Liver (tissue), 9 donors: ENCODE measurements around the gene HSPG2. TPM values are rescaled to one million over a fixed set of nuclear protein-coding genes. Genes with fewer than 3 reads are reported as not detected.

Experiments
- DNase-seq: peaks from one replicate; pipeline ENCODE4 v3.0.0-alpha.2; 2017; ENCODE audit warnings: low spot score
- H3K27ac ChIP-seq, 2 donors: one replicate each; pipeline ENCODE4 v1.7.0; 2013; ENCODE audit warnings: inconsistent platforms in 2 of 2, low read length in 2 of 2, control low read depth in 1 of 2, low read depth in 1 of 2, mild to moderate bottlenecking in 1 of 2
- H3K27me3 ChIP-seq, 4 donors: one replicate each; pipeline versions ENCODE4 v1.6.1 to v1.7.0; 2013; ENCODE audit warnings: low read length in 3 of 4, inconsistent platforms in 1 of 4, mild to moderate bottlenecking in 1 of 4, moderate library complexity in 1 of 4; ENCODE audit not compliant: control insufficient read depth in 4 of 4, insufficient read depth in 4 of 4
- H3K36me3 ChIP-seq, 4 donors: one replicate each; pipeline versions ENCODE4 v1.6.1 to v1.7.0; 2013; ENCODE audit warnings: low read length in 3 of 4, mild to moderate bottlenecking in 3 of 4, low read depth in 1 of 4, moderate library complexity in 1 of 4; ENCODE audit not compliant: control insufficient read depth in 4 of 4, insufficient read depth in 3 of 4
- H3K4me1 ChIP-seq, 4 donors: one replicate each; pipeline versions ENCODE4 v1.6.1 to v1.7.0; 2013; ENCODE audit warnings: low read length in 3 of 4, mild to moderate bottlenecking in 3 of 4, moderate library complexity in 1 of 4; ENCODE audit not compliant: control insufficient read depth in 4 of 4, insufficient read depth in 4 of 4
- H3K4me3 ChIP-seq, 3 donors: one replicate each; pipeline versions ENCODE4 v1.6.1 to v1.7.0; 2013; ENCODE audit warnings: low read length in 3 of 3, control low read depth in 1 of 3, low read depth in 1 of 3, mild to moderate bottlenecking in 1 of 3
- H3K9ac ChIP-seq, 2 donors: one replicate each; pipeline ENCODE4 v1.7.0; 2013; ENCODE audit warnings: low read length in 2 of 2, mild to moderate bottlenecking in 2 of 2, moderate library complexity in 2 of 2, control low read depth in 1 of 2, low read depth in 1 of 2
- H3K9me3 ChIP-seq, 4 donors: one replicate each; pipeline versions ENCODE4 v1.6.1 to v1.7.0; 2013; ENCODE audit warnings: low read length in 3 of 4; ENCODE audit not compliant: control insufficient read depth in 4 of 4
- HNF4G ChIP-seq: IDR thresholded peaks from 2 replicates; pipeline ENCODE4 v1.6.1; 2016; ENCODE audit warnings: antibody characterized with exemption
- JUND ChIP-seq, 2 donors: IDR thresholded peaks; 2 replicates each; pipeline ENCODE4 v1.6.1; 2016; ENCODE audit warnings: antibody characterized with exemption in 2 of 2
- RAD21 ChIP-seq, 2 donors: IDR thresholded peaks; 2 replicates each; pipeline ENCODE4 v1.6.1; 2016; ENCODE audit warnings: antibody characterized with exemption in 2 of 2, mild to moderate bottlenecking in 2 of 2
- WGBS: extraction: QIAGEN DNeasy Blood & Tissue Kit; methylation state at CpG from one replicate; pipeline ENCODE4 v1.1.7; 2013; 5-methylcytosine and 5-hydroxymethylcytosine counted together
- polyA plus RNA-seq, 2 donors: library from polyadenylated mRNA; stranded (reverse) in 1 of 2; unstranded in 1 of 2; fragments of 200-250 nt in 1 of 2; fragments of >200 nt in 1 of 2; fragmentation: Nextera tagmentation in 1 of 2; extraction: Ambion mirVana in 1 of 2; gene quantifications; one replicate each; pipeline versions ENCODE4 v1.2.1 to v1.2.3, GENCODE V29; 2013 to 2015
- total RNA-seq, 2 donors: library from RNA; depleted of rRNA; stranded (reverse); fragments of >200 nt; gene quantifications; one replicate each; pipeline ENCODE4 v1.2.3, GENCODE V29; 2014
- TF ChIP-seq, protein P1 (sequence below): IDR thresholded peaks from 2 replicates; pipeline ENCODE4 v1.6.1; 2016; ENCODE audit warnings: antibody characterized with exemption
- TF ChIP-seq, protein P2 (sequence below): fragments of 150-350 bp; IDR thresholded peaks from 2 replicates; pipeline ENCODE4 v1.5.1; 2017; ENCODE audit warnings: improper control_type of control experiment, low read depth, low read length; ENCODE audit not compliant: missing input control
- TF ChIP-seq, protein P3 (sequence below): IDR thresholded peaks from 2 replicates; pipeline ENCODE4 v1.6.1; 2016; ENCODE audit warnings: antibody characterized with exemption, mild to moderate bottlenecking
- donor health status: healthy.
- donor health status: healthy.
- donor health status: healthy.
- donor health status: healthy.
- donor health status: healthy.

The HSPG2 gene
- total and polyA plus RNA-seq, 4 donors: 5.6 to 43.9 (median 23.9) TPM

- H3K9me3 ChIP-seq: no peaks in the 10 kb centered on the region
- H3K9ac ChIP-seq: no peak overlapping the region
- TF ChIP-seq RAD21 (IDR thresholded peaks at IDR 0.05): no peak
- TF ChIP-seq, protein P1, sequence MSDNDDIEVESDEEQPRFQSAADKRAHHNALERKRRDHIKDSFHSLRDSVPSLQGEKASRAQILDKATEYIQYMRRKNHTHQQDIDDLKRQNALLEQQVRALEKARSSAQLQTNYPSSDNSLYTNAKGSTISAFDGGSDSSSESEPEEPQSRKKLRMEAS: no peak
- H3K4me1 ChIP-seq: no peaks in the 10 kb centered on the region
- H3K27ac ChIP-seq: no peak overlapping the region
- WGBS: 97% methylated on average over 13 of the region's 13 CpGs
- H3K36me3 ChIP-seq: peaks cover 0 to 3% (median 0%) of the 10 kb centered on the region in 4 donors
- no peak overlapping the region for H3K4me3 ChIP-seq
- DNase-seq: no peak
- no peaks in the 10 kb centered on the region for H3K27me3 ChIP-seq
These were observed 96.1 kb downstream of the HSPG2 start for GRCh38 chr1:21840981-21841380.

DNA sequence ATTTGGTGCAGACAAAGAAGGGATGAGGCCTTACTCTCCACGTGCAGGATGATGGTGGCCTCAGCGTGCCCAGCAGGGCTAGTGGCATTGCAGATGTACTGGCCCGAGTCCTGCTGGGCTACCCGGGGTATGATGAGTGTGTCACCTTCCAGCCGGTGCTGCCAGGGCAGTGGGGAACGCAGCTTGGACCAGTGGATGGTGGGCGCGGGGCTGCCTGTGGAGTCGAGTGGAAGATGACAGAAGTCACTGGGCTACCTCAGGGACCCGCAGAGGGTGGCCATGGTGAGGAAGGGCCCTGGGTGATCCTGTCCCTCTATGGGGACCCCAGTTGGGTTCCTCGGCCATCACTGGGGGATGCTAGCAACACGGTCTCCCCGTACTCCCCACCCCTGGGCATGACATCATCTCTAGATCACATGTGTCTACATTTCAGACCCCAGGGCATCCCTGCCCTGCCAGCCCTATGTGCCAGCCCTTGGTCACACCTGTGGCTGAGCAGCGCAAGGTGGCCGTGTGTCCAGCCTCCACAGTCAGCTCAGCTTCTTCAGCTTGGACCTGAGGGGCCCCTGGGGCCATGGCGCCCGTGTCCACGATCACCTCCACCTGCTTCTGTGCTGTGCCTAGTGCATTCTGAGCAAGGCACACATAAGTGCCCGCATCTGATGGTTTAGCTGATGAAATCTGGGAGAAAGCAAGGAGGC lies 97.6 kb downstream of the HSPG2 start:
- Histone ChIP-seq H3K9ac (no peak overlapping the region), H3K36me3 (peaks cover 0 to 11% (median under 1%) of the 10 kb centered on the region in 4 donors), H3K27ac (no peak overlapping the region), H3K9me3 (no peaks in the 10 kb centered on the region), H3K27me3 (no peaks in the 10 kb centered on the region), H3K4me1 (no peaks in the 10 kb centered on the region), H3K4me3 (no peak overlapping the region)
- 94% methylated on average over 19 of the region's 19 CpGs for WGBS
- no peak for DNase-seq
- TF ChIP-seq JUND (IDR thresholded peaks at IDR 0.05) (no peak), HNF4G (no peak)
- TF ChIP-seq, protein P2, sequence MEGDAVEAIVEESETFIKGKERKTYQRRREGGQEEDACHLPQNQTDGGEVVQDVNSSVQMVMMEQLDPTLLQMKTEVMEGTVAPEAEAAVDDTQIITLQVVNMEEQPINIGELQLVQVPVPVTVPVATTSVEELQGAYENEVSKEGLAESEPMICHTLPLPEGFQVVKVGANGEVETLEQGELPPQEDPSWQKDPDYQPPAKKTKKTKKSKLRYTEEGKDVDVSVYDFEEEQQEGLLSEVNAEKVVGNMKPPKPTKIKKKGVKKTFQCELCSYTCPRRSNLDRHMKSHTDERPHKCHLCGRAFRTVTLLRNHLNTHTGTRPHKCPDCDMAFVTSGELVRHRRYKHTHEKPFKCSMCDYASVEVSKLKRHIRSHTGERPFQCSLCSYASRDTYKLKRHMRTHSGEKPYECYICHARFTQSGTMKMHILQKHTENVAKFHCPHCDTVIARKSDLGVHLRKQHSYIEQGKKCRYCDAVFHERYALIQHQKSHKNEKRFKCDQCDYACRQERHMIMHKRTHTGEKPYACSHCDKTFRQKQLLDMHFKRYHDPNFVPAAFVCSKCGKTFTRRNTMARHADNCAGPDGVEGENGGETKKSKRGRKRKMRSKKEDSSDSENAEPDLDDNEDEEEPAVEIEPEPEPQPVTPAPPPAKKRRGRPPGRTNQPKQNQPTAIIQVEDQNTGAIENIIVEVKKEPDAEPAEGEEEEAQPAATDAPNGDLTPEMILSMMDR: no peak
- TF ChIP-seq, protein P3, sequence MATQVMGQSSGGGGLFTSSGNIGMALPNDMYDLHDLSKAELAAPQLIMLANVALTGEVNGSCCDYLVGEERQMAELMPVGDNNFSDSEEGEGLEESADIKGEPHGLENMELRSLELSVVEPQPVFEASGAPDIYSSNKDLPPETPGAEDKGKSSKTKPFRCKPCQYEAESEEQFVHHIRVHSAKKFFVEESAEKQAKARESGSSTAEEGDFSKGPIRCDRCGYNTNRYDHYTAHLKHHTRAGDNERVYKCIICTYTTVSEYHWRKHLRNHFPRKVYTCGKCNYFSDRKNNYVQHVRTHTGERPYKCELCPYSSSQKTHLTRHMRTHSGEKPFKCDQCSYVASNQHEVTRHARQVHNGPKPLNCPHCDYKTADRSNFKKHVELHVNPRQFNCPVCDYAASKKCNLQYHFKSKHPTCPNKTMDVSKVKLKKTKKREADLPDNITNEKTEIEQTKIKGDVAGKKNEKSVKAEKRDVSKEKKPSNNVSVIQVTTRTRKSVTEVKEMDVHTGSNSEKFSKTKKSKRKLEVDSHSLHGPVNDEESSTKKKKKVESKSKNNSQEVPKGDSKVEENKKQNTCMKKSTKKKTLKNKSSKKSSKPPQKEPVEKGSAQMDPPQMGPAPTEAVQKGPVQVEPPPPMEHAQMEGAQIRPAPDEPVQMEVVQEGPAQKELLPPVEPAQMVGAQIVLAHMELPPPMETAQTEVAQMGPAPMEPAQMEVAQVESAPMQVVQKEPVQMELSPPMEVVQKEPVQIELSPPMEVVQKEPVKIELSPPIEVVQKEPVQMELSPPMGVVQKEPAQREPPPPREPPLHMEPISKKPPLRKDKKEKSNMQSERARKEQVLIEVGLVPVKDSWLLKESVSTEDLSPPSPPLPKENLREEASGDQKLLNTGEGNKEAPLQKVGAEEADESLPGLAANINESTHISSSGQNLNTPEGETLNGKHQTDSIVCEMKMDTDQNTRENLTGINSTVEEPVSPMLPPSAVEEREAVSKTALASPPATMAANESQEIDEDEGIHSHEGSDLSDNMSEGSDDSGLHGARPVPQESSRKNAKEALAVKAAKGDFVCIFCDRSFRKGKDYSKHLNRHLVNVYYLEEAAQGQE: no peak

- H3K27ac ChIP-seq: no peak overlapping the region
- no peak overlapping the region for H3K4me3 ChIP-seq
- 91% methylated on average over 23 of the region's 23 CpGs for WGBS
- no peak for DNase-seq
- H3K9ac ChIP-seq: no peak overlapping the region
- H3K27me3 ChIP-seq: no peaks in the 10 kb centered on the region
- TF ChIP-seq HNF4G: no peak
- peaks cover 0 to 21% (median 4%) of the 10 kb centered on the region in 4 donors for H3K36me3 ChIP-seq
- H3K4me1 ChIP-seq: no peaks in the 10 kb centered on the region
- peaks cover 0 to 6% (median 2%) of the 10 kb centered on the region in 4 donors for H3K9me3 ChIP-seq
These were observed 98.6 kb downstream of the HSPG2 start for GRCh38 chr1:21838359-21839157.
